ENCODE results near the gene FCER2. TPM values are rescaled to one million over a fixed set of nuclear protein-coding genes. Genes with fewer than 3 reads are reported as not detected.

FCER2 gene
- total and polyA plus RNA-seq, 11 donors: 0.06 to 1.5 (median 0.23) TPM; not detected in 6

GRCh38 chr19:7670150-7670783, 31.7 kb downstream of the FCER2 start:
- peaks cover 0 to 36% (median 15%) of the 10 kb centered on the region in 9 donors for H3K27me3 ChIP-seq
- H3K4me3 ChIP-seq: peak overlapping the region in 2 of 12 donors; percentile 10 to 38
- H3K27ac ChIP-seq: no peak overlapping the region

GRCh38 chr19:7669641-7670040, 32.3 kb downstream of the FCER2 start:
- Histone ChIP-seq H3K27me3 (peaks cover 0 to 37% (median 15%) of the 10 kb centered on the region in 9 donors), H3K4me3 (peak overlapping the region in 1 of 12 donors; percentile 17), H3K27ac (no peak overlapping the region), H3K9me3 (peaks cover 0 to 7% (median 0%) of the 10 kb centered on the region in 12 donors), H3K4me1 (peaks cover 0 to 7% (median 0%) of the 10 kb centered on the region in 12 donors), H3K36me3 (no peaks in the 10 kb centered on the region)
- intact Hi-C loops (cut with DNase I): loop anchor here in 3 of 10 donors (10.0 kb wide), 2 partner anchors 105 to 315 kb away; no protein-coding TSS in a partner anchor
- DNase-seq (no peak), ATAC-seq (no peak)
- TF ChIP-seq CTCF (IDR thresholded peaks at IDR 0.05): no peak
- no peak for TF ChIP-seq POLR2A (IDR thresholded peaks at IDR 0.05)
- WGBS, 4 donors: 25 to 45% (median 28%) methylated on average over 4 to 9 of the region's 9 CpGs

More at GRCh38 chr19:7670150-7670783, 31.7 kb downstream of the FCER2 start:
- no peak for DNase-seq
- H3K36me3 ChIP-seq: no peaks in the 10 kb centered on the region
- ATAC-seq: peak in 1 of 4 donors; percentile 39
- no peak for TF ChIP-seq CTCF (IDR thresholded peaks at IDR 0.05)
- TF ChIP-seq POLR2A (IDR thresholded peaks at IDR 0.05): no peak
- WGBS, 4 donors: 2 to 7% (median 2%) methylated on average over 19 to 43 of the region's 43 CpGs
- H3K9me3 ChIP-seq: peaks cover 0 to 7% (median 0%) of the 10 kb centered on the region in 12 donors
- H3K4me1 ChIP-seq: peaks cover 0 to 7% (median 0%) of the 10 kb centered on the region in 12 donors
- intact Hi-C loops (cut with DNase I): loop anchor here in 2 of 10 donors (10.0 kb wide), 1 partner anchor 315 kb away; no protein-coding TSS in a partner anchor

GRCh38 chr19:7668842-7669241, 33.1 kb downstream of the FCER2 start, which contains the start of gene RETN:
Gene RETN (plus strand): TSS chr19:7669049. CDS start chr19:7669327, 278 bp downstream.
- intact Hi-C loops (cut with DNase I): loop anchor here in 1 of 10 donors (10.0 kb wide), 1 partner anchor 104 kb away; no protein-coding TSS in a partner anchor
- H3K27me3 ChIP-seq: peaks cover 0 to 37% (median 15%) of the 10 kb centered on the region in 9 donors
- peaks cover 0 to 4% (median 0%) of the 10 kb centered on the region in 12 donors for H3K9me3 ChIP-seq
- ATAC-seq: no peak
- H3K36me3 ChIP-seq: no peaks in the 10 kb centered on the region
- TF ChIP-seq POLR2A (IDR thresholded peaks at IDR 0.05): no peak
- TF ChIP-seq CTCF (IDR thresholded peaks at IDR 0.05): no peak
- H3K4me3 ChIP-seq: peak within 1 kb of the TSS in 1 of 12 donors; percentile 17
- no peak for DNase-seq
- H3K4me1 ChIP-seq: peaks cover 0 to 3% (median 0%) of the 10 kb centered on the region in 12 donors
- WGBS, 4 donors: 58 to 75% (median 72%) methylated on average over 6 to 9 of the region's 9 CpGs
- H3K27ac ChIP-seq: no peak within 1 kb of the TSS

- DNase-seq (no peak), ATAC-seq (no peak)
- intact Hi-C loops (cut with DNase I): loop anchor here in 1 of 10 donors (10.0 kb wide), 1 partner anchor 100 kb away; no protein-coding TSS in a partner anchor
- no peaks in the 10 kb centered on the region for H3K4me1 ChIP-seq
- H3K27ac ChIP-seq: no peak overlapping the region
- H3K36me3 ChIP-seq: no peaks in the 10 kb centered on the region
- peaks cover 0 to 35% (median 10%) of the 10 kb centered on the region in 9 donors for H3K27me3 ChIP-seq
- H3K4me3 ChIP-seq: no peak overlapping the region
- 45 to 61% (median 58%) methylated on average over 4 of the region's 4 CpGs for WGBS, 4 donors
- no peaks in the 10 kb centered on the region for H3K9me3 ChIP-seq
- TF ChIP-seq POLR2A (IDR thresholded peaks at IDR 0.05) (no peak), CTCF (IDR thresholded peaks at IDR 0.05) (no peak)
These were observed 36.9 kb downstream of the FCER2 start for GRCh38 chr19:7665076-7665475.

Data from heart left ventricle (tissue), 16 donors.